GM12864 (cell line): ENCODE data around the gene TPGS1.

ENCODE experiments used
- DNase-seq: peaks from one replicate; pipeline ENCODE4 v3.0.0-alpha.2; 2011; ENCODE audit warnings: low read depth
- H3K4me3 ChIP-seq: 2 replicates; pipeline ENCODE4 v1.5.1; 2011; ENCODE audit warnings: mild to moderate bottlenecking, low read depth, low read length, control low read depth
- CTCF ChIP-seq: IDR thresholded peaks from 2 replicates; pipeline ENCODE4 v1.5.1; 2011; ENCODE audit warnings: low read depth, mild to moderate bottlenecking, moderate library complexity, low read length, control low read depth, inconsistent platforms; ENCODE audit errors: missing control alignments

The TPGS1 gene

GRCh38 chr19:525029-525428 is 17.7 kb downstream of the TPGS1 start:
- H3K4me3 ChIP-seq: no peak overlapping the region
- DNase-seq: no peak

DNA sequence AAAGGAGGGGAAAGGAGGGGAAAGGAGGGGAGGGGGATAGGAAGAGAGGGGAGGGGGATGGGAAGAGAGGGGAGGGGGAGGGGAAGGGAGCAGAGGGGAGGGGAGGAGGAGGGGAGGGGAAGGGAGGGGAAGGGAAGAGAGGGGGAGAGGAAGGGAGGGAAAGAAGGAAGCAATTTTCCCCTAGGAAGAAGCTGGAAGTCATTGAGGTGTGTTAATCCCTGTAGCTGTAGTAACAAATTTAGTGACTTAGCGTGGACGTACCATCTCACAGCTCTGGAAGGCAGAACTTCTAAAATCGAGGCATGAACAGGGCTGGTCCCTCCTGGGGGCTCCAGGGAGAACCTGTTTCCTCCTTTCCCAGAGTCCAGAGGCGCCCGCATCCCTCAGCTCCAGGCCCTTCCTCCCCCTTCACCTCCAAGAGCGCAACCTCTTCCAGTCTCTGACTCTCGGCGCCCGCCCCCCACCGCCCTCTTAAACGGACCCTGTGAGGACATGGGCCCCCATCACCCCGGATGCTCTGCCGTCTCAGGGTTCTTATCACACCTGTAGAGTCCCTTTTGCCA is 18.6 kb downstream of the TPGS1 start:
- no peak overlapping the region for H3K4me3 ChIP-seq
- TF ChIP-seq CTCF: no peak
- DNase-seq: no peak

More at GRCh38 chr19:525029-525428, 17.7 kb downstream of the TPGS1 start:
- no peak for TF ChIP-seq CTCF

DNA sequence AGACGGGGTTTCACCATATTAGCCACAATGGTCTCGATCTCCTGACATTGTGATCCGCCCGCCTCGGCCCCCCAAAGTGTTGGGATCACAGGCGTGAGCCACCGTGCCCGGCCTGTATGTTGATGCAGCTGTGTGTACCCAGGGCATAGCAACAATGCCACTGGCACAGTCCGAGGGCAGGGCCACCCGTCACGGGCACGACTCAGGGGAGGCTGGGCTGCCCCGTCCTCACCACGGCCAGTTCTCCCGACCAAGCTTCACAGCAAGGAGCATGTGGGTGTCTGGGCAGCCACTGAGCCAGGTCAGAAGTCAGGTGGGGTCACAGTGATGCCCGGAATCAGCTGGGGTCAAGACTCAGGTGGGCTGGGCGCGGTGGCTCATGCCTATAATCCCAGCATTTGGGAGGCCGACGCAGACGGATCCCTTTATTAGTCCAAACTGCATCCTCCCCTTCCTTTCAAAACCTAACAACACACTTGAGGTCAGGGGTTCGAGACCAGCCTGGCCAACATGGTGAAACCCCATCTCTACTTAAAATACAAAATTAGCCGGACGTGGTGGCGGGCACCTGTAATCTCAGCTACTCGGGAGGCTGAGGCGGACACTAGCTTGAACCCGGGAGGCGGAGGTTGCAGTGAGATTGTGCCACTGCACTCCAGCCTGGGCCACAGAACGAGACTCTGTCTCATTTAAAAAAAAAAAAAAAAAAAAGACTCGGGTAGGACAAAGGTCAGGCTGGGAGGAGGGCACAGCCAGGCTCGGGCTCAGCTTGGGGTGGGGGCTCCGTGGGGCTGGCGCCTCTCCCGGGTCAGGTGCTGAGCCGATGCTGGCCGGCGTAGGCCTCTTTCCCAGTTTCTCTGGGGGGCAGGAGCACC is 23.1 kb downstream of the TPGS1 start:
- no peak for TF ChIP-seq CTCF
- peak overlapping the region; percentile 79 for H3K4me3 ChIP-seq
- DNase-seq: no peak

DNA sequence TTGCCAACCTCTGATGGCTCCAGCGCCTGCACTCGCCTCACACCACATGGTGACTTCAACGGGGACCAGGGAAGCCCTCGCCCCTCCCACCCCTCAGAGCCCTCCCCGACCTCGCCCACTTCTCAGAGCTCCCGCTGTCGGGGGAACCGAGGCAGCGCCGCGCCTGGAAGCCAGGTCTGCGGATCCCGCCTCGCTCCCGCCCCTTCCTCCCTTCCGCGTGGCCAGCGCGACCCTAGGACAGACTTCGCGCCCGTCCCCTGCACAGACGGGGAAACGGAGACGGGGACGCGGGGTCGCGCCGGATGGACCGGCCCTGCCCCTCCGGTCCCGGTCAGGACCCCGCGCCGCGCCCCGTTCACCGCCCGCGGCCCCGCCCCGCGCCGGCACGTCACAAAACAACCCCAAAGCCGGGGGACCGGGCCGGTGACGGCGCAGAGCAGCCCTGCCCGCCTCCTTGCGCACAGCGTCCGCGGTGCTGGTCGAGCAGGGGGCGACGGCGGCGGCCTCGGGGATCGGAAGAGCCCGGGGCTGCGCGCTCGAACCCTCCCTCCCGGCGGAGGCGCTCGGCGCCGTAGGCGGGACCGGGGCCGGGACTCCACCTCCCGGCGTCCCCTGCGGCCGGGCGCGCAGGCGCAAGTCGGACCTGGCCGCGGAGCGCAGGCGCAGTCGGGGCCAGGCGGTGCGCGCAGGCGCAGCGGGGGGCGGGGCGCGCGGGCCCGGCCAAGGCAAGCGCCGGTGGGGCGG is 23.9 kb downstream of the TPGS1 start:
- no peak for TF ChIP-seq CTCF
- H3K4me3 ChIP-seq: peak overlapping the region; percentile 83
- no peak for DNase-seq

DNA sequence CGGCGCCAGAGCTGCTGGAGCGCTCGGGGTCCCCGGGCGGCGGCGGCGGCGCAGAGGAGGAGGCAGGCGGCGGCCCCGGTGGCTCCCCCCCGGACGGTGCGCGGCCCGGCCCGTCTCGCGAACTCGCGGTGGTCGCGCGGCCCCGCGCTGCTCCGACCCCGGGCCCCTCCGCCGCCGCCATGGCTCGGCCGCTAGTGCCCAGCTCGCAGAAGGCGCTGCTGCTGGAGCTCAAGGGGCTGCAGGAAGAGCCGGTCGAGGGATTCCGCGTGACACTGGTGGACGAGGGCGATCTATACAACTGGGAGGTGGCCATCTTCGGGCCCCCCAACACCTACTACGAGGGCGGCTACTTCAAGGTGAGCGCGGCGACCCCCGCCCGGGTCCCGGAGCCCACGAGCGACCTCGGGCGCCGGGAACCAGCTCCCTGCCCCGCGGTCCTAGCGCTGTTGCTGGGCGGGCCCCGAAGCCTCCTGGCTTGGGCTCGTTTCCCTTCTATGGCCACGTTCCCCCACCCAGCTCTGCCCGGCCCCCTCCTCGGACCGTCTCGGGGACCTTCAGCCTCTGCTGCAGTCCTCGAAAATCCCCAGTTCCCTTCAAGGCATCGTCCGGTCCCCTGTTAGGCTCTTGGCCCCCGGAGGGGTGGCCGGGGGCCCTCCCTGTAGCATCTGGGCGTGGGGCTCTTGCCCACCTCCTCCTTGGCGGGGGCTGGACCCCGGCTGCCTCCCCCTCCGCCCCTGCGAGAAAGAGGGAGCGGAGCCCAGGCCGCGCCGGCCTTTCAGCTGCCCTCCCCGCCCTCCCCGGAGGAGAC is 24.7 kb downstream of the TPGS1 start, which contains the start of gene CDC34:
Gene CDC34, plus strand, starts transcription at position 8 of the 808 bp plus-strand sequence. Its CDS starts 172 bp downstream, at position 180.
- peak within 1 kb of the TSS; percentile 83 for H3K4me3 ChIP-seq
- no peak for TF ChIP-seq CTCF
- no peak for DNase-seq
